Measurements from ENCODE around the gene SNTA1.
"Not testable (repeated sequence)": the region's sequence is repeated elsewhere in the genome, so short reads cannot be mapped to it uniquely, and the experiment has no call there.

Gene SNTA1

DNA sequence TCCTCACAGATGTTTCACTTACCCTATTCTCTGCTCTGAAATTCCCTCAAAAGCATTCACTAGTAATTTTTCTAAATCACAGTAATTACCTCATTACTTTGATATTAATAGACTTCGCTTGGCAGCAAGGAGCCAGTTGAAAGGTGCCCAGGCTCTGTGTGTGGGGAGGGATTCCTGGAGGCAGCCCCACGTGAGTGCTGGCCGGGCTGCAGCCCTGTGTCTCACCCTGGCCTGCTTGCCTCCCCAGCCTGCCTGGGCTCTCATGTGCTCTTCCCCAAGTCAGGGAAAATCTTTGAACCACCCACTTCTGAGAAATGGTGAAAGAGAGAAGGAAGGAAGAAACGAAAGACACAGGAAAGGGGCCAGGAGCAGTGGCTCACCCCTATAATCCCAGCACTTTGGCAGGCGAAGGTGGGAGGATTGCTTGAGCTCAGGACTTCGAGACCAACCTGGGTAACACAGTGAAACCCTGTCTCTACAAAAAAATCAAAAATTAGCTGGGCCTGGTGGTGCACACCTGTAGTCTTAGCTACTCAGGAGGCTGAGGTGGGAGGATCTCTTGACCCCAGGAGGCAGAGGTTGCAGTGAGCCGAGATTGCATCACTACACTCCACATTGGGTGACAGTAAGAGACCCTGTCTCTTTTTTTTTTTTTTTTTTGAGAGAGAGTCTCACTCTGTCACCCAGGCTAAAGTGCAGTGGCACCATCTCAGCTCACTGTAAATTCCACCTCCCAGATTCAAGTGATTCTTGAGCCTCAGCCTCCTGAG is 20.0 kb upstream of the SNTA1 start:
- Histone ChIP-seq H3K56ac (ENCODE audit: low read length) (no peak overlapping the region), H3K36me3 (ENCODE audit: control insufficient read depth, insufficient read depth, low read length) (no peaks in the 10 kb centered on the region), H3K23ac (ENCODE audit: low read length) (no peak overlapping the region), H3K4me1 (ENCODE audit: control insufficient read depth, low read depth, low read length) (no peaks in the 10 kb centered on the region), H2BK120ac (ENCODE audit: low read depth, low read length) (no peak overlapping the region), H3K27ac (ENCODE audit: low read depth, low read length) (no peak overlapping the region), H2AK5ac (ENCODE audit: low read length) (no peak overlapping the region), H2BK5ac (ENCODE audit: low read length) (no peak overlapping the region), H3K4me3 (ENCODE audit: low read length) (no peak overlapping the region), H3K4me2 (ENCODE audit: low read length) (no peak overlapping the region), H3K4ac (ENCODE audit: low read depth, low read length) (no peak overlapping the region), H3K9ac (ENCODE audit: low read length) (no peak overlapping the region), H4K8ac (ENCODE audit: low read depth, low read length) (no peak overlapping the region), H4K5ac (ENCODE audit: low read length) (no peak overlapping the region), H3K27me3 (ENCODE audit: insufficient read depth, low read length, poor library complexity) (no peaks in the 10 kb centered on the region), H2BK15ac (replicated peaks; ENCODE audit: low read depth) (no peak overlapping the region), H3K79me2 (ENCODE audit: control insufficient read depth, insufficient read depth, low read length) (no peaks in the 10 kb centered on the region), H3K79me1 (ENCODE audit: low read length) (no peaks in the 10 kb centered on the region), H3K18ac (ENCODE audit: low read length) (no peak overlapping the region)
- WGBS (ENCODE audit: extremely low coverage, insufficient coverage, low lambda C conversion rate): no CpG with 5 or more reads among the region's 7 CpGs
- no peak for DNase-seq

DNA sequence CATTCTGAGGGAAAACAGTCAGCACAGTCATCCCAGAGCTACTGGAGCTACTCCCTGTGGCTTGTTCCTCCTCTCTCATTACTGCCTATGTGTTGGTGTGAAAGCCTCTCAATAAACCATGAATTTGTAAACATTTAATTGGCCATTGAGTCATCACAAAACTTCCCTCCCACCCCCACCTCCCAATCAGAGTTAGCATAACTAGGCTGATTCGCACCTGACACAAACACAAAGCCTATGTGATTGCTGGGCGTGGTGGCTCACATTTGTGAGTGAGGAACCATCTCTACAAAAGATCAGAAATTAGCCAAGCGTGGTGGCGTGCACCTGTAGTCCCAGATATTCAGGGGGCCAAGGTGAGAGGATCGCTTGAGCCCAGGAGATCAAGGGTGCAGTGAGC is 17.1 kb upstream of the SNTA1 start:
- Histone ChIP-seq H3K18ac (ENCODE audit: low read length) (no peak overlapping the region), H3K9ac (ENCODE audit: low read length) (no peak overlapping the region), H3K27me3 (ENCODE audit: insufficient read depth, low read length, poor library complexity) (no peaks in the 10 kb centered on the region), H3K4me3 (ENCODE audit: low read length) (no peak overlapping the region), H2AK5ac (ENCODE audit: low read length) (no peak overlapping the region), H2BK120ac (ENCODE audit: low read depth, low read length) (no peak overlapping the region), H3K56ac (ENCODE audit: low read length) (no peak overlapping the region), H3K79me1 (ENCODE audit: low read length) (no peaks in the 10 kb centered on the region), H3K27ac (ENCODE audit: low read depth, low read length) (no peak overlapping the region), H4K8ac (ENCODE audit: low read depth, low read length) (no peak overlapping the region), H3K4ac (ENCODE audit: low read depth, low read length) (no peak overlapping the region), H3K23ac (ENCODE audit: low read length) (no peak overlapping the region), H3K4me1 (ENCODE audit: control insufficient read depth, low read depth, low read length) (no peaks in the 10 kb centered on the region), H3K36me3 (ENCODE audit: control insufficient read depth, insufficient read depth, low read length) (no peaks in the 10 kb centered on the region), H4K5ac (ENCODE audit: low read length) (no peak overlapping the region), H2BK5ac (ENCODE audit: low read length) (no peak overlapping the region), H2BK15ac (replicated peaks; ENCODE audit: low read depth) (no peak overlapping the region), H3K4me2 (ENCODE audit: low read length) (no peak overlapping the region), H3K79me2 (ENCODE audit: control insufficient read depth, insufficient read depth, low read length) (no peaks in the 10 kb centered on the region)
- no CpG with 5 or more reads among the region's 5 CpGs for WGBS (ENCODE audit: extremely low coverage, insufficient coverage, low lambda C conversion rate)
- DNase-seq: no peak

DNA sequence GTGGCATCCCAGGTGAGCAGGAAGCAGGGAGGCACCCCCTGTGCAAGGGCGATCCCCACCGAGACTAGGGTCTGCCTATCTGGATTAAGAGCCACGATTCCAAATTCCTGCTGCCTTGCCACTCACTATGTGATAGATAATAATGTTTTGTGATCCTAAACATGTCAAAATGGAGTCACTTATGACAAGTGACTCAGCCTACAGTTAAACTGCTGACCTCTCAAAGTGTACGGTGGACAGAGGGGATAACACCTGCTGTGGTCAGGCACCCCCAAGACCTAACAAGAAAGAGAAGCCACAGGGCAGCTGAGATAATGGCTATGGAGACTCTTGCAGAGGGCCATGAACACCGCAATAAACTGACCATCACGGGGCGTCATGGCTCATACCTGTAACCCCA is 16.0 kb upstream of the SNTA1 start:
- H3K18ac ChIP-seq (ENCODE audit: low read length): no peak overlapping the region
- H3K79me2 ChIP-seq (ENCODE audit: control insufficient read depth, insufficient read depth, low read length): no peaks in the 10 kb centered on the region
- H3K23ac ChIP-seq (ENCODE audit: low read length): no peak overlapping the region
- no peak overlapping the region for H2BK120ac ChIP-seq (ENCODE audit: low read depth, low read length)
- no peaks in the 10 kb centered on the region for H3K27me3 ChIP-seq (ENCODE audit: insufficient read depth, low read length, poor library complexity)
- no peak overlapping the region for H3K4me3 ChIP-seq (ENCODE audit: low read length)
- no peaks in the 10 kb centered on the region for H3K79me1 ChIP-seq (ENCODE audit: low read length)
- WGBS (ENCODE audit: extremely low coverage, insufficient coverage, low lambda C conversion rate): no CpG with 5 or more reads among the region's 7 CpGs
- no peak overlapping the region for H2BK5ac ChIP-seq (ENCODE audit: low read length)
- H3K36me3 ChIP-seq (ENCODE audit: control insufficient read depth, insufficient read depth, low read length): no peaks in the 10 kb centered on the region
- H2BK15ac ChIP-seq (replicated peaks; ENCODE audit: low read depth): no peak overlapping the region
- no peak overlapping the region for H4K8ac ChIP-seq (ENCODE audit: low read depth, low read length)
- H3K56ac ChIP-seq (ENCODE audit: low read length): no peak overlapping the region
- no peak for DNase-seq
- no peaks in the 10 kb centered on the region for H3K4me1 ChIP-seq (ENCODE audit: control insufficient read depth, low read depth, low read length)
- H3K4me2 ChIP-seq (ENCODE audit: low read length): no peak overlapping the region
- no peak overlapping the region for H3K27ac ChIP-seq (ENCODE audit: low read depth, low read length)
- no peak overlapping the region for H3K4ac ChIP-seq (ENCODE audit: low read depth, low read length)
- no peak overlapping the region for H3K9ac ChIP-seq (ENCODE audit: low read length)
- no peak overlapping the region for H2AK5ac ChIP-seq (ENCODE audit: low read length)
- no peak overlapping the region for H4K5ac ChIP-seq (ENCODE audit: low read length)

DNA sequence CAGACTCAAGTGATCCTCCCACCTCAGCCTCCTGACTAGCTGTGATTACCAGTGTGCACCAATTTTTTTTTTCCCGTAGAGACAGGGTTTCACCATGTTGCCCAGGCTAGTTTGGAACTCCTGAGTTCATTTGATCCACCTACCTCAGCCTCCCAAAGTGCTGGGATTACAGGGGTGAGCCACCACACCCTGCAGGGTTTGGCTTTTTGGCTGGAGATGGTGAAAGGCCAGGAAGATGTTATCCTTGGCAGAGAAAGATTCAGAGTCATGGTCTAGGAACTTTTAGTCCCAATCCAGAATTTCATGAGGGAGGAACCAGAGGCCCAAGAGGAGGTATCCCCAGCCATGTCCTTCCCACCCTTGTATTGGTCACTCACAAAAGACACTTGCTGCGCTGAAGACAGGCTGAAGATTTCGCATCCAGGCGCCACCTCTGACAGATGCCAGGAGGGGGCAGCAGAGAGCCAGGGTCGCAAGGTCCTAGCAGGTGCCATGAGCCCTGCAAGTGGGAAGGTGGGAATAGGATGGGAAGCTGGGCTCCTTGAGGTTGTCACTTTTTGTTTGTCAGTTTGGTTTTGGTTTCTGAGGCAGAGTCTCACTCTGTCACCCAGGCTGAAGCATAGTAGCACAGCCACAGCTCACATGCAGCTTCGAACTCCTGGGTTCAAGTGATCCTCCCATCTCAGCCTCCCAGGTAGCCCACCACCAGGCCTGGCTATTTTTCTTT is 13.5 kb upstream of the SNTA1 start:
- not testable (repeated sequence) for H3K9ac ChIP-seq (ENCODE audit: low read length); H2BK15ac ChIP-seq (replicated peaks; ENCODE audit: low read depth); H3K27ac ChIP-seq (ENCODE audit: low read depth, low read length); H3K56ac ChIP-seq (ENCODE audit: low read length); H3K18ac ChIP-seq (ENCODE audit: low read length); H2AK5ac ChIP-seq (ENCODE audit: low read length); H3K23ac ChIP-seq (ENCODE audit: low read length); H3K4ac ChIP-seq (ENCODE audit: low read depth, low read length); H3K36me3 ChIP-seq (ENCODE audit: control insufficient read depth, insufficient read depth, low read length); H3K4me2 ChIP-seq (ENCODE audit: low read length); H3K79me1 ChIP-seq (ENCODE audit: low read length); H3K4me3 ChIP-seq (ENCODE audit: low read length); H3K4me1 ChIP-seq (ENCODE audit: control insufficient read depth, low read depth, low read length); H4K8ac ChIP-seq (ENCODE audit: low read depth, low read length); H3K79me2 ChIP-seq (ENCODE audit: control insufficient read depth, insufficient read depth, low read length); H2BK120ac ChIP-seq (ENCODE audit: low read depth, low read length); H3K27me3 ChIP-seq (ENCODE audit: insufficient read depth, low read length, poor library complexity); H4K5ac ChIP-seq (ENCODE audit: low read length); H2BK5ac ChIP-seq (ENCODE audit: low read length)
- peak; percentile 80 for DNase-seq
- WGBS (ENCODE audit: extremely low coverage, insufficient coverage, low lambda C conversion rate): no CpG with 5 or more reads among the region's 6 CpGs

DNA sequence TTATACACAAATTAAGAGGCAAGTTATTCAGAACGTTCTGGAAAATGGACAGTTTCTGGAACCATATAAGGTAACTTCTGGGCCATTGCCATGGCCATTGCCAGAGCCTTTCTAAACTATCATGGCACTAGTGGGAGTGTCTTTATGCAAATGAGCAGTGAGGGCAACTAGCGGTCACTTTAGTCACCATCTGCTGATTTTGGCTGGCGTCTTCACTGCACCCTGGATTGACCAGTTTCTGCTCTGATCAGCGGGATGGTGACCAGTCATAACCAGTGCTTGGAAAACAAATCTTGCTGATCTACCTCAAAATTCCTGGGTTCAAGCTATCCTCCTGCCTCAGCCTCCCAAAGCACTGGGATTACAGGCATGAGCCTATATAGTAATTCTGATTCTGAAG is 7.3 kb upstream of the SNTA1 start:
- WGBS (ENCODE audit: extremely low coverage, insufficient coverage, low lambda C conversion rate): no CpG with 5 or more reads among the region's 4 CpGs
- no peak overlapping the region for H2BK5ac ChIP-seq (ENCODE audit: low read length)
- no peaks in the 10 kb centered on the region for H3K79me1 ChIP-seq (ENCODE audit: low read length)

More for the DNA sequence above, 7.3 kb upstream of the SNTA1 start:
- Histone ChIP-seq H3K27ac (ENCODE audit: low read depth, low read length) (no peak overlapping the region), H3K18ac (ENCODE audit: low read length) (no peak overlapping the region), H3K4me3 (ENCODE audit: low read length) (no peak overlapping the region), H3K79me2 (ENCODE audit: control insufficient read depth, insufficient read depth, low read length) (no peaks in the 10 kb centered on the region), H3K9ac (ENCODE audit: low read length) (no peak overlapping the region), H3K56ac (ENCODE audit: low read length) (no peak overlapping the region), H2BK15ac (replicated peaks; ENCODE audit: low read depth) (no peak overlapping the region), H3K4me1 (ENCODE audit: control insufficient read depth, low read depth, low read length) (no peaks in the 10 kb centered on the region), H3K36me3 (ENCODE audit: control insufficient read depth, insufficient read depth, low read length) (no peaks in the 10 kb centered on the region), H3K27me3 (ENCODE audit: insufficient read depth, low read length, poor library complexity) (no peaks in the 10 kb centered on the region), H2BK120ac (ENCODE audit: low read depth, low read length) (no peak overlapping the region), H4K5ac (ENCODE audit: low read length) (no peak overlapping the region), H3K4ac (ENCODE audit: low read depth, low read length) (no peak overlapping the region), H4K8ac (ENCODE audit: low read depth, low read length) (no peak overlapping the region), H3K23ac (ENCODE audit: low read length) (no peak overlapping the region), H3K4me2 (ENCODE audit: low read length) (no peak overlapping the region), H2AK5ac (ENCODE audit: low read length) (no peak overlapping the region)
- no peak for DNase-seq

Measured in mesendoderm (in vitro differentiated cells).